GM23338 (cell line): ENCODE results near the gene TTC38. TPM values are rescaled to one million over a fixed set of nuclear protein-coding genes. Genes with fewer than 3 reads are reported as not detected.

Experiments used
- ATAC-seq: fragments of 200-7000 bp; cut with Tn5 transposase; 3 replicates; pipeline ENCODE4 v1.9.1; 2020
- DNase-seq: peaks from one replicate; pipeline ENCODE4 v3.0.0-alpha.2; 2015; ENCODE audit warnings: low spot score
- H2AFZ ChIP-seq: fragments of 200-600 bp; sonication (generic); 2 replicates; pipeline ENCODE4 v1.8.0; 2016; ENCODE audit warnings: antibody characterized with exemption, mild to moderate bottlenecking, moderate library complexity
- H3F3A ChIP-seq: fragments of 200-600 bp; sonication (generic); replicated peaks from 2 replicates; pipeline ENCODE4 v1.8.0; 2017; ENCODE audit warnings: antibody characterized with exemption, mixed run types, low read depth
- H3K27ac ChIP-seq: fragments of 200-600 bp; sonication (generic); 2 replicates; pipeline ENCODE4 v1.6.1; 2016; ENCODE audit warnings: low read depth
- H3K27me3 ChIP-seq: fragments of 200-600 bp; sonication (generic); 2 replicates; pipeline ENCODE4 v1.8.0; 2016; ENCODE audit warnings: mild to moderate bottlenecking, mixed run types, moderate library complexity; ENCODE audit not compliant: insufficient read depth
- H3K36me3 ChIP-seq: fragments of 200-600 bp; sonication (generic); 2 replicates; pipeline ENCODE4 v1.8.0; 2016; ENCODE audit warnings: mild to moderate bottlenecking; ENCODE audit not compliant: insufficient read depth
- H3K4me1 ChIP-seq: fragments of 200-600 bp; sonication (generic); 2 replicates; pipeline ENCODE4 v1.8.0; 2016; ENCODE audit warnings: mild to moderate bottlenecking, moderate library complexity; ENCODE audit not compliant: insufficient read depth
- H3K4me2 ChIP-seq: fragments of 200-600 bp; sonication (generic); 2 replicates; pipeline ENCODE4 v1.7.1; 2017; ENCODE audit warnings: mixed run types
- H3K4me3 ChIP-seq: fragments of 200-600 bp; sonication (generic); 2 replicates; pipeline ENCODE4 v1.6.1; 2016; ENCODE audit warnings: mixed run types
- H3K79me2 ChIP-seq: fragments of 200-600 bp; sonication (generic); replicated peaks from 2 replicates; pipeline ENCODE4 v1.8.0; 2017; ENCODE audit warnings: mild to moderate bottlenecking; ENCODE audit not compliant: insufficient read depth
- H3K9me2 ChIP-seq: fragments of 200-600 bp; sonication (generic); 2 replicates; pipeline ENCODE4 v1.8.0; 2017; ENCODE audit not compliant: insufficient read depth
- H4K20me1 ChIP-seq: fragments of 200-600 bp; sonication (generic); replicated peaks from 2 replicates; pipeline ENCODE4 v1.8.0; 2017; ENCODE audit warnings: mild to moderate bottlenecking; ENCODE audit not compliant: insufficient read depth
- H3K27ac Mint-ChIP-seq: 2 replicates; pipeline ENCODE4 v1.8.0; 2020; ENCODE audit warnings: inconsistent platforms, mild to moderate bottlenecking, moderate library complexity, mixed read lengths
- H3K27me3 Mint-ChIP-seq: 3 replicates; pipeline ENCODE4 v1.8.0; 2022; ENCODE audit warnings: low read depth, mild to moderate bottlenecking, moderate library complexity, mixed read lengths, inconsistent platforms; ENCODE audit not compliant: insufficient read depth, poor library complexity
- H3K36me3 Mint-ChIP-seq: 3 replicates; pipeline ENCODE4 v1.8.0; 2021; ENCODE audit warnings: low read depth, mild to moderate bottlenecking, inconsistent platforms, moderate library complexity, mixed read lengths
- H3K4me1 Mint-ChIP-seq: 3 replicates; pipeline ENCODE4 v1.8.0; 2020; ENCODE audit warnings: mild to moderate bottlenecking, inconsistent platforms, mixed read lengths
- H3K4me3 Mint-ChIP-seq: 3 replicates; pipeline ENCODE4 v1.8.0; 2021; ENCODE audit warnings: moderate library complexity, mild to moderate bottlenecking, inconsistent platforms, mixed read lengths
- H3K9me3 Mint-ChIP-seq: 3 replicates; pipeline ENCODE4 v1.8.0; 2020; ENCODE audit warnings: moderate library complexity, mild to moderate bottlenecking, inconsistent platforms, mixed read lengths
- CREB1 ChIP-seq: fragments of 250-450 bp; sonication (Bioruptor Pico); IDR thresholded peaks from 2 replicates; pipeline ENCODE4 v1.5.0; 2020; ENCODE audit warnings: low read depth, mild to moderate bottlenecking, moderate library complexity
- CTCF ChIP-seq, 2 experiments: fragments of 200-600 bp in 1 of 2; sonication (generic) in 1 of 2; conservative IDR thresholded peaks; 2 replicates each; pipeline versions ENCODE4 v1.5.1 to v1.6.1; 2016 to 2017; ENCODE audit warnings: antibody characterized with exemption in 2 of 2, low read depth in 2 of 2, mild to moderate bottlenecking in 2 of 2, moderate library complexity in 1 of 2
- ETS1 ChIP-seq: IDR thresholded peaks from 2 replicates; pipeline ENCODE4 v1.6.1; 2016; ENCODE audit warnings: antibody characterized with exemption
- EZH2 ChIP-seq: fragments of 200-600 bp; sonication (generic); IDR thresholded peaks from one replicate; pipeline ENCODE4 v1.8.0; 2017; ENCODE audit warnings: antibody characterized with exemption, mild to moderate bottlenecking, low read depth; ENCODE audit not compliant: unreplicated experiment
- EZH2phosphoT487 ChIP-seq: fragments of 200-600 bp; sonication (generic); IDR thresholded peaks from one replicate; pipeline ENCODE4 v1.8.1; 2018; ENCODE audit warnings: antibody characterized with exemption; ENCODE audit not compliant: unreplicated experiment
- NANOG ChIP-seq: IDR thresholded peaks from 2 replicates; pipeline ENCODE4 v1.6.1; 2016; ENCODE audit warnings: antibody characterized with exemption, borderline replicate concordance
- POLR2AphosphoS5 ChIP-seq: IDR thresholded peaks from 2 replicates; pipeline ENCODE4 v1.6.1; 2016; ENCODE audit warnings: antibody characterized with exemption, low read depth
- ZNF114 ChIP-seq: fragments of 250-450 bp; sonication (Bioruptor Pico); IDR thresholded peaks from 2 replicates; pipeline ENCODE4 v1.5.0; 2020; ENCODE audit warnings: mild to moderate bottlenecking, moderate library complexity
- ZNF331 ChIP-seq: fragments of 250-450 bp; sonication (Bioruptor Pico); IDR thresholded peaks from 2 replicates; pipeline ENCODE4 v1.5.0; 2020; ENCODE audit warnings: low read depth, mild to moderate bottlenecking, moderate library complexity
- polyA plus RNA-seq: library from polyadenylated mRNA; unstranded; fragments of >200 nt; fragmentation: Nextera tagmentation; extraction: Ambion mirVana; gene quantifications from 2 replicates; pipeline ENCODE4 v1.2.1, GENCODE V29; 2016
- total RNA-seq: library from RNA; depleted of rRNA; stranded (reverse); fragments of >200 nt; shearing (Covaris generic); gene quantifications from 2 replicates; pipeline ENCODE4 v1.2.3, GENCODE V29; 2014

TTC38 gene
- total and polyA plus RNA-seq, 2 experiments from 2014 or later, result 11.8 to 46.6 TPM

GRCh38 chr22:46294784-46295183 lies 27.0 kb downstream of the TTC38 start (continued):
- no peak for TF ChIP-seq CTCF (conservative IDR thresholded peaks at IDR 0.05; ENCODE audit: low read depth in 2 of 2)
- no peak for TF ChIP-seq EZH2
- TF ChIP-seq EZH2phosphoT487, result no peak
- no peak for TF ChIP-seq NANOG
- TF ChIP-seq ZNF114 (CRISPR knock-in tag), result no peak
- no peak for TF ChIP-seq CREB1
- no peak for TF ChIP-seq ETS1
- no peak for TF ChIP-seq ZNF331

GRCh38 chr22:46295277-46295971 lies 27.6 kb downstream of the TTC38 start:
- Mint-ChIP-seq H3K27me3 (peaks cover 20% of the 10 kb centered on the region), H3K9me3 (peaks cover 2% of the 10 kb centered on the region; the same call in 1 of the 3 replicates), H3K36me3 (peaks cover 25% of the 10 kb centered on the region), H3K4me1 (peaks cover 19% of the 10 kb centered on the region), H3K27ac (no peak overlapping the region), H3K4me3 (peak overlapping the region; percentile 90)
- DNase-seq (no peak), ATAC-seq (no peak)
- peaks cover 10% of the 10 kb centered on the region for H3K4me1 ChIP-seq
- peaks cover 7% of the 10 kb centered on the region; the same call in 1 of the 2 replicates for H4K20me1 ChIP-seq
- H3F3A ChIP-seq, result no peaks in the 10 kb centered on the region; the same call in 1 of the 2 replicates
- no peaks in the 10 kb centered on the region for H3K36me3 ChIP-seq
- H3K27ac ChIP-seq, result peak overlapping the region; percentile 87; the same call in 1 of the 2 replicates
- H3K4me2 ChIP-seq, result peak overlapping the region; percentile 91
- TF ChIP-seq ETS1 (no peak), POLR2AphosphoS5 (peak; percentile 22; the same call in 1 of the 2 replicates)
- peaks cover 19% of the 10 kb centered on the region for H3K79me2 ChIP-seq
- H2AFZ ChIP-seq, result peak overlapping the region; percentile 99; the same call in 1 of the 2 replicates
- H3K9me2 ChIP-seq, result no peaks in the 10 kb centered on the region
- peak overlapping the region; percentile 94 for H3K4me3 ChIP-seq
- no peaks in the 10 kb centered on the region for H3K27me3 ChIP-seq
